Stimulated activated CD4-positive, alpha-beta T cell treated with anti-CD3 and anti-CD28 coated beads, Interleukin-1b, Interleukin-23, amount 100 ng/mL, for 4 hours (primary cell): ENCODE measurements around the gene NALCN.

ENCODE experiments used
- DNase-seq, 2 donors: peaks; one replicate each; pipeline ENCODE4 v3.0.0-alpha.2; 2020; ENCODE audit warnings: low read depth in 2 of 2

NALCN gene

DNA sequence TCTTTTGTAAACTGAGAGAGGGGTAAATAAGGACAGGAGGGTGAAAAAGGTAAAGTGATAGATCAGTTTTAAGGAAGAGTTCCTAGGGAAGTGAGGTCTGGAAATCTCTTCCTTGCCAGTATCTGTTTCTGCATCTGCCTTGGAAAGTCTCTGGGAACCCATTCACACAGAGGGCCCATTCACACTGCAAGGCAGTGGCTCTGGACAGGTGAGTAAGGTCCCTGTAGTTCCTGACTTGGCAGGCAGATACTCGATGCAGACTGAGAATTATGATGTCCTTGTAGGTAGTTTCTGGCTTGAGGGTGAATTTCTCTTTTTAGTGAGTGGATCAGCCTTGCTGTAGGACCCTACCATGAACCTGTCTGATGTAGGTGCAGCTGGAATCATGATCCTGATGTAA lies 293.3 kb downstream of the NALCN start:
- no peak for DNase-seq

- no peak for DNase-seq
Measured at GRCh38 chr13:101121608-101122007, 294.7 kb downstream of the NALCN start.

DNA sequence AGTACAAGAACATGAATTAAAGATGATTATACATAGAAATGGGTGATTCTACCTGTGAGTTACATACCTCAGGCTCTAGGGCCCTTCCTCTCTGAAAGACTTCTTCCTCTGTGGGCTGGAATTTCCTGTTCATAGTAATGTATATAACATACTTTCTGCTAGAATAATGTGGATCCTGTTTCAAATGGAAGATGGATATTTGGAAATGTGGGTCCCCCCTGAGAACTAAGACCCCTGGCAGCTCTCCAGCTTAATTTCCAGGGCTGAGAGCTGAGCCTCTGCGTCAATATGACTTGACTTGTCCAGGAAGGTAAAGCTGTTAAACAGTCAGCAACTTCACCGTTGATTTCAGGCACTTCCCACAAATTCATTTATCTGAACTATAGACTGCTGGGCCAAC lies 296.3 kb downstream of the NALCN start:
- DNase-seq: no peak

DNA sequence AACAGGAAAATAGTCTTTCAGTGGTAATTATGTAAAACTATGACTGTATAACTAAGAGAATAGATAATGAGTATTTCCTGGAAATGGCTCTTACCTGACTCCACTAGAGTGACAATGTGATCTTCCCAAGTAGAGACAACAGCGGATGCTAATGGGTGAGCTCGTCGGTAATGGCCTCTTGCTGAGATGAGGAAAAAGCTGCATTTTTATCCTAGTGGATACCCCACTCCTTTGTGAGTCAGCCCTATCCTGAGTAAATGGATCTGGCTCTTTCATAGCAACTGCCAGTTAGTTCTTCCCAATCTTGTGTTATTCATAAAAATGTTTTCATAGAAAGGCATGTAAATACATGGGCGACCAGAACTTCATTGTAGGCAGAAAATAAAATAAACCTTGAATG lies 299.5 kb downstream of the NALCN start:
- no peak for DNase-seq

DNA sequence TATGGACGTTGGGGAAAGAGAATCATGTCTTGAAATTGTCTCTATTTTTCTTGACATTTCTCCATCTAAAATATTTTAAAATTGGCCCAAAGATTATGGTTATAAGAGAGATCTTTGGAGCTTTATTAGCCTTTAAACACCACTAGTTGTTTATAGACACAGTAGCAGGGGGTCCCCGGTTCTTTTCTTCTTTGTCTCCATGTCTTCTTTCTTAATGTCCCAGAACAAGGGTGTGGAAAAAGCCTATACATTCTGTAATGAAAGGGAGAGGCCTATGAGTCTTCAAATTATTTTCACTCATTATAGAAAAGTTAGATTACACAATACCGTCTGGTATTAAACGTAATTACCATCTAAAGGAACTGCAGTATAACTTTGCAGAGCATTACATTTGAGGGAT lies 300.0 kb downstream of the NALCN start:
- DNase-seq: no peak

DNA sequence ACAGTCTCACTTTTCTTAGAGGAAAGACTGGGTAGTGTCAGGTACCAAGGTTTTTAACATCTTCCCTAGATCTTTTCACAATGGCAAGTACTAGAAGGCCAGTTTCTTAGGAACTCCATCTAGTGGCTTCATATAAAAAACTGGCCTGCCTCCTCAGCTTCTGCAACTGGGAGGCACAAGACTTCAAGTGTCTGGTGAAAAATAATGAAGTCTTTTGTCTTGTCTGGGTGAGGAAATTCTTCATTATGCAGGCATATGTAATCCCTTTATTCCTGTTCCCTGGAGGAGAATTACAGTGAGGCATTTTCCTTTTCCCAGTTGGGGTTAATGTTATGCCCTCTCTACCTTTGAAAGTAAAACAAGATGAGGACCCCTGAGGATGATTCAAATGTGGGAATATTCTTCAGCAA lies 300.5 kb downstream of the NALCN start:
- DNase-seq: no peak

DNA sequence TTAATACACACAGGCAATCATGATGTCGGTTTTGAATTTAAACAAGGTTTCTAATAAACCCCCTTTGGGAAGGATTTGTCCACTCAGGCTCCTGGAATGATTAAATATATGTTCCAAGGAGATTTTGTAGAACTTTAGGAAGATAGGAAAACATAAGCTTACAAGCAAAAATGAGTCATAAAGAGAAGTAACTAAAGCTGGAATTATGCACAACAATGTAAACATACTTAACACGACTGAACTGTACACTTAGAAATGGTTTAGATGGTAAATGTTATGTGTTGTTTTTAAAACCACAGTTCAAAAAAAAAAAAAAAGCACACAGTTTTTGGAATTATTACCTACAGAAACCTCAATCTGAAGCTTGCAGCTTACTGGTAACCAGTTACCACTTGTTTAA lies 304.4 kb downstream of the NALCN start:
- DNase-seq: no peak

- DNase-seq: no peak
Measured at GRCh38 chr13:101109005-101109404, 307.3 kb downstream of the NALCN start.

DNA sequence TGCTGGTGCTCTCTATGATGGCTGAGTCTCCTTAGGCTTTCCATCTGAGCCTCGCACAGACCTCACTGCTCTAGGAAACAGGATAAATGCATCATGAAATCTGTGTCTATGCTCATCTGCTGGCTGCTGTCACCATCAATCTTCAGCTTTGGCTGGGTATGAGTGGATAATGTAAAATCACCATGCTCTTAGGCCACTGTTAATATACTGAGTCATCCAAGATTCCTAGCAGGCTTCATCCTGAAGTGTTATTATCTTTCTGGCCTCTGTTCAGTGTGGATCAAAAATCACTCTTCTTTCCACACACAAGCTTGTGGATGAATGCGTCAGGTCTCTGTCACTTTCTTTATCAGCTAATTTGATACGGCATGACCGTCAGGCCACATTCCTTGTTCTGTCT lies 317.4 kb downstream of the NALCN start:
- DNase-seq: no peak

GRCh38 chr13:101092985-101093384 lies 323.3 kb downstream of the NALCN start:
- no peak for DNase-seq

DNA sequence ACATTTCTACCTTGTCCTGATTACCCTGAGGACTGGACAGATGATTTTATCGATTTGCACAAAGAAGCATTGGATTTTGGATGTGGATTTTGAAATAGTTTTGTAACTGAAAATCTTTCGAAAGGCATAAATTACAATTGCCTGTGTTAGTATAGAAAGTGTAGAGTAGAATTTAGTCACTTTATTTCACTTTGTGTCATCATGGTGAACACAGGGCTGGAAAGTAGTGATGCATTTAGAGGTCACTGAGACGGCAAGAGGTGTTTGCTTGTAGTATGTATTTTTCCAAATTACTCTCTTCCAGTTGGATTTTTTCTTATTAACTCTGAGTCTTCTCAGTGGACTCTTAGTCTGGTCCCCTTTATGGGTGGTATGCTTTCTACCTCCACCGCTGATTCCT lies 326.0 kb downstream of the NALCN start:
- no peak for DNase-seq

DNA sequence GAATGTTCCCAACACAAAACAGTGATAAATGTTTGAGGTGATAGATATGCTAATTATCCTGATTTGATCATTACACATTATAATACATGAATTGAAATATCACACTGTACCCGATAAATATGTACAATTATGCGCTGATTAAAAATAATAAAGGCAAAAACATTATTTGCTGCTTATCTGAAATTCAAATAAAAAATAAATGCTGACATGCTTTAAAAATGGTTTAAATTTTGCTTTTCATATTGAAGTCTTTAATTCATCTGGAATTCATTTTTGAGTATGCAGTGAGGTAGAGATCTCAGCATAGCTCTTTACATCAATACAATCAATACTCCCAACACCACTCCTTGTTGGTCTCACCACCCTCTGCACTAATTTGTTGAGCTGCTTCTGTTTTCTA lies 330.8 kb downstream of the NALCN start:
- no peak for DNase-seq

DNA sequence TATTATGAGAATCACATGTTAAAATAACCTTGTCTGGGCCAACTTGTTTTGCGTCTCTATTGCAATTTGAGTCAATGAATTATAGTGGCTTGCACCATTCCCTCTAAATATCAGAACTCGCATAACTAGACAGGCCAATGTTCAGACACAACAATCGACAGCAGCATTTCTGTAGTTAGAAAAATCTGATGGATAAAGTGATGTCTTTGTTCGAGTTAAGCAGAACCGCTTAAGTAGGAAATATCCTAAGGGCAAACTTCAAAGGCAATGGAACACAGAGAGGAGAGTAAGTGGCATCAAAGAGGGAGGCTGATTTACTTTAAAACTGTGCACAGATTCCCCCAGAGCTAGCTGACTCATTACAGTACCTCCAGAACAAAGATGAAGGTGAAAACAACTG lies 333.9 kb downstream of the NALCN start:
- no peak for DNase-seq

DNA sequence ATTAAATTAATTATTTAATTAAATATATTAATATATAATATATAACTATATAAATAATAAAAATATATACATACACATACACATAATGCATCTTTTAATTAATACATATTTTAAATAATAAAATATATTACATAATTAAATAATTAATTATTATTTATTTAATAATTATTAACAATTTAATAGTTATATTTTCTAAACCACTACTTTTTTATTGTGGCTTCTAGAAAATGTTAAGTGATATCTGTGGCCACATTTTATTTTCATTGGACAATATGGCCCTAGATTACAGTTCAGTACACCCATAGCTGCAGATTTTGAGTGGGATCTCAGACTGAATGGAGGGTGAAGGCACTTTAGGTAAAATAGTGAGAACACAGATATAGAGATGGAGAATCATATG lies 335.7 kb downstream of the NALCN start:
- no peak for DNase-seq

- no peak for DNase-seq
Measured at GRCh38 chr13:101065329-101065728, 351.0 kb downstream of the NALCN start.

DNA sequence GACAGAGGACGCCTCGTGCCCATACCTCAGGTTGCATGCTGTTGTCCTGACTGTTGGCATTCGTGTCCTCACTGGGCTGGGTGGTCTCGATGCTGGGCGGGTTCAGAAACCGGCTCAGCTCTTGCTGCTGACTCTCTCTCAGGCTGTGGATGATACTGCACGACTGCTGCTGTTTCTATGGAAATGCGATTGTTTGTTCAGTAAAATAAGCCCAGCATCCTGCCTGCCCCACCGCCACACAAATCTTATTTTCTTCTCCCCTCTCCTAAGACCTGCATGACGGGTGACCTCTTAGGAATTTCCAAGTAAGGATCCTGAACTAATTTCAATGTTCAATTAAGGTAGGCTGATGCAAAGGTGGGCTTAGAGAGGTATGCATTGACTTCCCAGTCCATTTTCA lies 356.5 kb downstream of the NALCN start:
- no peak for DNase-seq

DNA sequence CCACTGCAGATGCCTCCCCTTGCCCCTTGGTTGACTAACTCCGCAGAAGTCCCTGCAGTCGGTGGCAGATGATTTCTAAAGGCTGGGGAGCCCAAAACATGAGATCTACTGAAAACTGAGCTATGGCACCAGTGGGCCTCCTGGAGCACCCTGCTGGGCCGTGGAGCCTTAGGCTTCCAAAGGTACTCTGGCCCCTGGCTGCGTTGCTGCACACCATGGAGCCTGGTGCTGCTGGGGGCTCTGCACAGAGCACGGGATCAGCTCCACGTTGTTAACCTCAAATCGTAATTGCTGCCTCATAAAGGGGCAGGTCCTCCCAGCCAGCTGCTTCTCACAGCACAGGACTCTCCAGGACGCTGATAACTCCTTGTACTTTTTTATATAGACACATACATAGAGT lies 357.5 kb downstream of the NALCN start:
- no peak for DNase-seq

DNA sequence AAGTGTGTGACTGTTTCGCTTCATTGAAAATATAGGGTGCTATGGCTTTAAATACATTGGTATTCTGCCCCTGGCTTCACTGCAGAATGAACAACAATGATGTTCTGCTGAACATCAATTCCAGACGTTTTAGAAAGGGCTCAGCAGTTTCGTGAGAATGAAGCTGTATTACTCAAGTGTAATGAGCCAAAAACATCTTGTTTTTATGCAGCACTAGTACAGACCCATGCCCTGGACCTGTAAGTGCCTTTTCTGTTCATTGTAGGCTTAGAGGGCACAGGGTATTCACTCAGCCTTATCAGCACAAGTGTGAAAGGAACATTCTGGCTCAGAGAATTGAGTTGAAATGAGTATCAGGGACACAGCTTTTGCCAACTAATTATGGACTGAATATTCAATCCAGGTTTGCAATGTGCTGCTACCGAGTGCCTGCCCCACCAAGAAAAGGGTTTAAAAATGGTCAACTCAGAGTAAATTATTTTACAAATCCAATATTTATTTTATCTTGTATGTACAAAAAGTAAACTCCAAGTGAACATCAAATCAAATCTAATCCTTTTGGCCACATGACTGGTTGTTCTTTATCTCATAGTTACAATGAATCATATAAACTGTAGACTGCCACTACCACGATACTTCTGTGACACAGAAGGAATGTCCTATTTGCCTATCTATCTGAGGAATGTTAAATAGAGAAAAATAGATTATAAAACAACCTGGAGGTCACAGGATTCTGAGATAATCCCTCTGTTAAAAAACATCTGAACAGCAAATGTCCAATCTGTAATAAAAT lies 362.8 kb downstream of the NALCN start:
- DNase-seq: no peak

DNA sequence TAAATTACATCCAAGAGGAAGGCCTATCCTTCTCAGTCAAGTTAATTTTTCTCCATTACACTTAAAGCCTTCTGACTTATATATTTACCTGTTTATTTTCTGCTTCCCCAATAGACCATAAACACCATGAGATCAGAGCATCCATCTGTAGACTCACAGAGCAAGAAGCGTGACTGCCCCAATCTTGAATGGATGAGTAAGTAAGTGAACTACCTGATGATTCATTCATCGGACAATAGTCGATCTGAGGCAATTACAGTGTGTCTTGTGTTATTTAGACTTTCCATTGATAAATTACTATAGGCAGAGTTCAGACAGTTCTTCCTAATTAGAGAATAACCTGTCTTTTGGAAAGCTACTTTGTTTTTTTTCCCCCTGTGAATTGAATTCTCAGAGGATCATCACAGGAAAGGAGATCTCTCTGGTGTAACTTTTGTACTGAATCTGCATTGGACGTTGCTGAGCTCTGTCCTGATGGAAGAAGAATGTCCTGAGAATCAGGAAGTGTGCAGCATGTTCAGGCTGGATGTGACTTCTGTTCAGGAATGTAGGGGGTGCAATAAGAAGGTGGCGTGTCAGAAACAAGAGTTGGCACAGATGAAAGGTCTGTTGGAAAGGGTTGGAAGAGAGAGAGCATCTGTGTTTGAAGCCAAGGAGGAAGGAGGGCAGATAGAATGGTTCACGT lies 367.0 kb downstream of the NALCN start:
- no peak for DNase-seq

DNA sequence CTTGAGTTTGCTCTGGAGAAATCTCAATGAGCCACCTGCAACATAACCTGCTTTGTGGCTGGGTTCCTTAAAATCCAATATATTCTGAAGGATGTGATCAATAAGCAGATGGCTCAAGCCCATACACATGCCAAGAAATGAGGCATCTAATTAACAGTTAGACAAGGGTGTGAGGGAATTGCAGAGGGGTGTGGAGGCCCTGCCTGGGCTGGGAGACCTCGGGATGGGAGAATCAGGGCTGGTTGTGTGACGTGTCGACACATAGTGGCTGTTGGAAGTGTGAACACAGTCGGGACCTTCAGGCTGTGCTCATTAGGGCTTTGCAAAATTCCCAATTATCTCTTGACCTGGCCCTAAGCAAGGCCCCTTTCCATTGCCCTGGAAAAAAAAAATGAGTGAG lies 379.8 kb downstream of the NALCN start:
- no peak for DNase-seq

DNA sequence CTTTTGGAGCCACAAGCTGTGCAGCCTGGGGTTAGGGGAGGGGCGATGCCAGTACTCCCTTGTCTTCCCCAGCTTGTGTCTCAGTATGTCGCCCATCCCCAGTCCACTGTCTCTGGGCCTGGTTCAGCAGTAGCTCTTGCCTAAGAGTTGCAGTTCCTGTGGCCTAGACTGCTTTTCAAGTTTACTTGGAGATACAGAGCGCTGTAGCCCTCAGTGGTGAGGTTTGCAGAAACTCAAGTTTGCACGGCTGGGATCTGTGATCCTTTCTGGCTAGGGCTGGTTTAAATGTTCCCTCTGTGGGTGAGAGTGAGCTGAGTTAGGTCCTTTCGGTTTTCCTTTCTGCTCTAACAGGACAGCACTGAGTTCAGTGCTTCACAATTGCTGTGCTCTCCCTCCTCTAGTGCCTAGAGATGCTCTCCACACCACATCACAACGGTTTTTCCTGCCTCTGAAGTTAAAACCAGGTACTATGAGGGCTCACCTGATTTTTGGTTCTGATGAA lies 381.1 kb downstream of the NALCN start:
- no peak for DNase-seq

DNA sequence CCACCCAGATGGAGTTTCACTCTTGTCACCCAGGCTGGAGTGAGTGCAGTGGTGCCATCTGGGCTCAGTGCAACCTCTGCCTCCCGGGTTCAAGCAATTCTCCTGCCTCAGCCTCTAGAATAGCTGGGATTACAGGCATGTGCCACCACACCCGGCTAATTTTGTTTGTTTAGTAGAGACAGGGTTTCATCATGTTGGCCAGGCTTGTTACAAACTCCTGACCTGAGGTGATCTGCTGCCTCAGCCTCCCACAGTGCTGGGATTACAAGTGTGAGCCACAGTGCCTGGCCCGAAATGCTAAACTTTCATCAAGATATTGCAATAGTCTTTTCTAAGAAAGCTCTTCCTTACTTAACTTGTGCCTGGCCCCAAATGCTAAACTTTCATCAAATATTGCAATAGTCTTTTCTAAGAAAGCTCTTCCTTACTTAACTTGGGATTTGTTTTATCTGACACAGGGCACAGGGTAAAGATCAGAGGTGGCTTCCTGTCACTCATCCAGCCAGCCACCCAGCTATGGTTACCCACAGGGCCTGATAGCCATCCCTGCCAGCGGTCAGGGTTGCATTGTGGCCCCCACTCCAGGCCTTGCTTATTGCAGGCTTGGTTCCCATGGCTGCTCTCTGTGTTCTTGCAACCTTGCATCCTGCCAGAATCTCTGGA lies 389.4 kb downstream of the NALCN start:
- no peak for DNase-seq

GRCh38 chr13:101026328-101026727 lies 390.0 kb downstream of the NALCN start:
- no peak for DNase-seq
